Gastrocnemius medialis (tissue), 4 donors: Measurements from ENCODE around the gene KDM3A. TPM values are rescaled to one million over a fixed set of nuclear protein-coding genes. Genes with fewer than 3 reads are reported as not detected.

ENCODE experiments used
- ATAC-seq, 2 donors: fragments of 150-250 bp; one replicate each; pipeline ENCODE4 v1.9.1; 2016
- DNase-seq, 2 donors: peaks; one replicate each; pipeline ENCODE4 v3.0.0-alpha.2; 2019
- H3K27ac ChIP-seq, 4 donors: fragments of 200-600 bp; sonication (generic); 1 replicate in 1 of 4; 2 replicates in 3 of 4; pipeline ENCODE4 v1.5.1; 2016 to 2018; ENCODE audit warnings: mild to moderate bottlenecking in 2 of 4, moderate library complexity in 1 of 4
- H3K27me3 ChIP-seq, 3 donors: fragments of 200-600 bp; sonication (generic) in 2 of 3; 1 replicate in 1 of 3; 2 replicates in 2 of 3; pipeline versions ENCODE4 v1.5.1 to v1.6.0; 2016 to 2019; ENCODE audit warnings: mild to moderate bottlenecking in 1 of 3, moderate library complexity in 1 of 3
- H3K36me3 ChIP-seq, 2 donors: fragments of 200-600 bp; sonication (generic) in 1 of 2; one replicate each; pipeline ENCODE4 v1.5.1; 2017 to 2018
- H3K4me1 ChIP-seq, 2 donors: fragments of 200-600 bp; sonication (generic) in 1 of 2; one replicate each; pipeline ENCODE4 v1.5.1; 2016 to 2017; ENCODE audit warnings: mild to moderate bottlenecking in 2 of 2
- H3K4me3 ChIP-seq, 4 donors: fragments of 200-600 bp; sonication (generic) in 3 of 4; 1 replicate in 1 of 4; 2 replicates in 3 of 4; pipeline ENCODE4 v1.5.1; 2016 to 2019; ENCODE audit warnings: mild to moderate bottlenecking in 2 of 4
- H3K9me3 ChIP-seq, 3 donors: fragments of 200-600 bp; sonication (generic) in 2 of 3; 1 replicate in 1 of 3; 2 replicates in 2 of 3; pipeline ENCODE4 v1.5.1; 2016 to 2019
- POLR2A ChIP-seq, 2 donors: fragments of 450-650 bp; IDR thresholded peaks; one replicate each; pipeline ENCODE4 v1.6.1; 2017; ENCODE audit warnings: antibody characterized with exemption in 2 of 2, mild to moderate bottlenecking in 2 of 2, moderate library complexity in 2 of 2
- in situ Hi-C, 4 donors: fragments of 200-750 bp; cut with MboI; loops; one replicate each; pipeline versions ENCODE4 v1.15.0 to v1.8.0; 2017; ENCODE audit warnings: low sequenced_read_pairs in 4 of 4
- intact Hi-C: fragments of 100-400 bp; cut with DNase I; formaldehyde crosslinking; loops from one replicate; pipeline ENCODE4 v1.15.1; 2023; ENCODE audit warnings: low total_unique reads
- total RNA-seq, 4 donors: library from RNA; depleted of rRNA; stranded (reverse); fragments of >200 nt; gene quantifications; one replicate each; pipeline versions ENCODE4 v1.1.0 to v1.2.3, GENCODE V29; 2016
- TF ChIP-seq, protein P1 (sequence below), 5 experiments: fragments of 450-650 bp in 3 of 5; fragments of 200-600 bp in 2 of 5; sonication (generic) in 2 of 5; IDR thresholded peaks in 4 of 5; conservative IDR thresholded peaks in 1 of 5; 1 replicate in 4 of 5; 2 replicates in 1 of 5; pipeline ENCODE4 v1.5.1; 2016 to 2019; ENCODE audit warnings: antibody characterized with exemption in 5 of 5, mild to moderate bottlenecking in 3 of 5, moderate library complexity in 3 of 5

KDM3A gene
- total RNA-seq, 4 donors from 2014 or later: 20.7 to 36.8 (median 26.1) TPM

DNA sequence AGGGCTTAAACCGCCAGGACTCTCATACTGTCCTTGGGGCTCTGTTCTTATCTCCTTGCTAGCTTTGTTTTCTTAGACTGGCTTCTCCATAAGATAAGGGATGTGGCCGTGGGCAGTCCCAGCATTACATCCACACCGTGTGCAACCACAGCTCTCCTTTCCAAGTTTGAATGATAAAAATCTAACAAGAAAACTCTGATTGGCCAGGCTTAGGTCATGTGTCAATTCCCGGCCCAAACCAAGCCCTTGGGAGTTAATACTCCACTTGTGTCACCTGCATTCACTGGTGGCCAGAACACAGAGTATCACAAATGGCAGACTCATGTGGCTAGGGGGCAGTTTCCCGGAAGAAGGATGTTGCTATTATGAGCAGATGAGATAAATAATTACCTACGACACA, 43.2 kb upstream of the KDM3A start:
- H3K27ac ChIP-seq: no peak overlapping the region
- no peak overlapping the region for H3K4me3 ChIP-seq
- no peaks in the 10 kb centered on the region for H3K9me3 ChIP-seq
- ATAC-seq (no peak), DNase-seq (no peak)
- H3K4me1 ChIP-seq: peaks cover 17 to 21% of the 10 kb centered on the region in 2 donors
- no peaks in the 10 kb centered on the region for H3K36me3 ChIP-seq
- intact Hi-C loops (no loop called here), in situ Hi-C loops (no loop called here)
- no peaks in the 10 kb centered on the region for H3K27me3 ChIP-seq
- no peak for TF ChIP-seq POLR2A (IDR thresholded peaks at IDR 0.05)
- TF ChIP-seq, protein P1, sequence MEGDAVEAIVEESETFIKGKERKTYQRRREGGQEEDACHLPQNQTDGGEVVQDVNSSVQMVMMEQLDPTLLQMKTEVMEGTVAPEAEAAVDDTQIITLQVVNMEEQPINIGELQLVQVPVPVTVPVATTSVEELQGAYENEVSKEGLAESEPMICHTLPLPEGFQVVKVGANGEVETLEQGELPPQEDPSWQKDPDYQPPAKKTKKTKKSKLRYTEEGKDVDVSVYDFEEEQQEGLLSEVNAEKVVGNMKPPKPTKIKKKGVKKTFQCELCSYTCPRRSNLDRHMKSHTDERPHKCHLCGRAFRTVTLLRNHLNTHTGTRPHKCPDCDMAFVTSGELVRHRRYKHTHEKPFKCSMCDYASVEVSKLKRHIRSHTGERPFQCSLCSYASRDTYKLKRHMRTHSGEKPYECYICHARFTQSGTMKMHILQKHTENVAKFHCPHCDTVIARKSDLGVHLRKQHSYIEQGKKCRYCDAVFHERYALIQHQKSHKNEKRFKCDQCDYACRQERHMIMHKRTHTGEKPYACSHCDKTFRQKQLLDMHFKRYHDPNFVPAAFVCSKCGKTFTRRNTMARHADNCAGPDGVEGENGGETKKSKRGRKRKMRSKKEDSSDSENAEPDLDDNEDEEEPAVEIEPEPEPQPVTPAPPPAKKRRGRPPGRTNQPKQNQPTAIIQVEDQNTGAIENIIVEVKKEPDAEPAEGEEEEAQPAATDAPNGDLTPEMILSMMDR (IDR thresholded peaks at IDR 0.05 in 4 of 5, conservative IDR thresholded peaks at IDR 0.05 in 1 of 5): no peak

DNA sequence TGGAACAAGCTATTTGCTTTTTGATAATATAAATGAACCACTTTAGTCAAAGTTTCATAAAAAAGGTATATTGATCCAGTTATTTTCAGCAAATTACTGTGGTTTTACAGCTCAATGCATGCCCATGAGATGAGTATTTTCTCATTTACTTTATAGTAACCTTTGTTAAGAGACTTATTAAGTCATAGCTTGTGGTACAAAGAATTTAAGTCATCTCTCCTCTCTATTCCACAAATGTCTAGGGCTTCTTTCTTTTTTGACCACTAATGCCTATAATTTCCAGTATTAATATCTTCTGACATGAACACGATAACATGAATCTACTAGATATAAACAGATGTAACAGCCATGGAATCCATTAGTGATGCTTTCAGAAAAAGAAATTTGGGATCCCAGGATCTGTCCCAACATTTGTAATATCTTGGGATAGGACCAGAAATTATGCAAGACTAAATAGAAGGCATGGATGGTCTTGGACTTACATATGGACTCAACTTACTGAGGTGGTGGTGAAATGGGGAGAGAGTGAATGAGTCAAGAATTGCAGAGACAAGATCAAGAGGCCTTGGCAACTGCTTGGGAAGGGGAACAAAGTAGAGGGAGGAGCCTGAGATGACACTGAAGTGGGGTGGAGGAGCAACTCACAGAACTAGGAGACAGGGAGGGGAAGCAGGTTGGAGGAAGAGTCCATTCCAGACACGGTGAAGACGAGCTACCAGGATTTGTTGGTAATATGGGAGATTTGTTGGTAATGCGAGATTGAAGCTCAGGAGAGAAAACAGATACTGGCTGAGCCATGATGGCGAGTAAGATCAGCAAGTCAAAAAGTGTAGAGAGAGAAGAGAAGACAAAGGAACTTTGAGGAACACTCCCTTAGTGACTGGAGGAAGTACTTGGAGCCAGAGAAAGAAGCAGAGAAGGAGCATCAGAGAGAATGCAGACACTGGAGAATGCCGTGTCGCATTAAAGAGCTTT, 42.4 kb upstream of the KDM3A start:
- Histone ChIP-seq H3K4me1 (peaks cover 12 to 16% of the 10 kb centered on the region in 2 donors), H3K9me3 (no peaks in the 10 kb centered on the region), H3K27me3 (no peaks in the 10 kb centered on the region), H3K27ac (no peak overlapping the region), H3K4me3 (no peak overlapping the region), H3K36me3 (no peaks in the 10 kb centered on the region)
- TF ChIP-seq, protein P1 (IDR thresholded peaks at IDR 0.05 in 4 of 5, conservative IDR thresholded peaks at IDR 0.05 in 1 of 5): no peak
- no peak for TF ChIP-seq POLR2A (IDR thresholded peaks at IDR 0.05)
- in situ Hi-C loops (no loop called here), intact Hi-C loops (no loop called here)
- ATAC-seq (no peak), DNase-seq (no peak)

DNA sequence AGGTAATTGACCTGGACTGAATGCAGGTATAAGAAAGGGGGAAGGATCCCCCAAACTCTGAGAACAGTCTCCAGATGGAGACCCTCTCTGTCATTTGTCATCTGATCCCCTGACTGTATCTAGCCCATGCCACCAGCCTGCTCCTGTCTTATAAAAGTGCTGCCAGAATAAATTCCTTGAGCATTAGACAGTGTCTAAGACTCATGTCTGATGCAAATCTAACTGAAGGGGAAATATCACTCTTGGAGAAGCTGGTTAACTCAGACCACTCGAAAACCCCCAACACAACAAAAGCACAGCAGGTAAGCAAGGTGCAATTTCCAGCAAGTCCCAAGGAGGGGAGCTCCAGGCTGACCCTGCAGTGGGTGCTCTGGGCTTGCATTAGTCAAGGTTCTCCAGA, 40.9 kb upstream of the KDM3A start:
- Histone ChIP-seq H3K27me3 (no peaks in the 10 kb centered on the region), H3K4me3 (no peak overlapping the region), H3K27ac (no peak overlapping the region), H3K9me3 (no peaks in the 10 kb centered on the region), H3K36me3 (no peaks in the 10 kb centered on the region), H3K4me1 (peaks cover 3 to 8% of the 10 kb centered on the region in 2 donors)
- intact Hi-C loops: no loop called here
- TF ChIP-seq POLR2A (IDR thresholded peaks at IDR 0.05): no peak
- TF ChIP-seq, protein P1 (IDR thresholded peaks at IDR 0.05 in 4 of 5, conservative IDR thresholded peaks at IDR 0.05 in 1 of 5): no peak
- ATAC-seq (no peak), DNase-seq (no peak)
- in situ Hi-C loops: no loop called here

DNA sequence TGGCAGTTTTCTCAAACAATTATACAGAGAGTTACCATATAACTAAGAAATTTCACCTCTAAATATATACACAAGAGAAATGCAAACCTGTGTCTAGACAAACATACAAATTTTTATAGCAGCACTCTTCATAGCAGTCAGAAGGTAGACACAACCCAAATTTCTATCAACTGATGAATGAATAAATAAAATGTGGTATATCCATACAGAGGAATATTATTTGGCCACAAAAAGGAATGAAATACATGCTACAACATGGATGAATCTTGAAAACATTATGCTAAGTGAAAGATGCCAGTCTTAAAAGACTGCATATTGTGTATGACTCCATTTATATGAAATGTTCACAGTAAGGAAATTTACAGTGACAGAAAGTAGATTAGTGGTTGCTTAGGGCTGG, 30.6 kb upstream of the KDM3A start:
- Histone ChIP-seq H3K4me3 (no peak overlapping the region), H3K27ac (no peak overlapping the region), H3K9me3 (no peaks in the 10 kb centered on the region), H3K27me3 (peaks cover 0 to 3% (median 0%) of the 10 kb centered on the region in 3 donors), H3K36me3 (no peaks in the 10 kb centered on the region), H3K4me1 (no peaks in the 10 kb centered on the region)
- ATAC-seq (no peak), DNase-seq (no peak)
- TF ChIP-seq POLR2A (IDR thresholded peaks at IDR 0.05): no peak
- TF ChIP-seq, protein P1 (IDR thresholded peaks at IDR 0.05 in 4 of 5, conservative IDR thresholded peaks at IDR 0.05 in 1 of 5): no peak
- intact Hi-C loops: no loop called here
- in situ Hi-C loops: no loop called here
